Fibroblast of lung (primary cell): Measurements from ENCODE around the gene SYVN1. TPM values are rescaled to one million over a fixed set of nuclear protein-coding genes. Genes with fewer than 3 reads are reported as not detected.

ENCODE experiments used
- DNase-seq, 2 donors: peaks; one replicate each; pipeline versions ENCODE4 v3.0.0 to v3.0.0-alpha.2; 2010; ENCODE audit warnings: low read depth in 2 of 2
- H2AFZ ChIP-seq: 2 replicates; pipeline ENCODE4 v1.5.1; 2012; ENCODE audit warnings: low read length, control low read depth, inconsistent platforms
- H3K27ac ChIP-seq: 2 replicates; pipeline ENCODE4 v1.5.1; 2011; ENCODE audit warnings: low read length, control low read depth; ENCODE audit not compliant: insufficient read depth
- H3K27me3 ChIP-seq: 2 replicates; pipeline ENCODE4 v1.5.1; 2011; ENCODE audit warnings: mild to moderate bottlenecking, low read length; ENCODE audit not compliant: control insufficient read depth, insufficient read depth
- H3K36me3 ChIP-seq: 2 replicates; pipeline ENCODE4 v1.5.1; 2011; ENCODE audit warnings: low read length; ENCODE audit not compliant: control insufficient read depth, insufficient read depth
- H3K4me1 ChIP-seq: 2 replicates; pipeline ENCODE4 v1.5.1; 2011; ENCODE audit warnings: low read length; ENCODE audit not compliant: control insufficient read depth, insufficient read depth; ENCODE audit errors: extremely low read depth
- H3K4me2 ChIP-seq: 2 replicates; pipeline ENCODE4 v1.5.1; 2011; ENCODE audit warnings: low read length, control low read depth; ENCODE audit not compliant: insufficient read depth; ENCODE audit errors: extremely low read depth
- H3K4me3 ChIP-seq, 4 experiments: fragments of 200-600 bp in 1 of 4; sonication (generic) in 1 of 4; replicated peaks in 1 of 4; 2 replicates each; pipeline ENCODE4 v1.5.1; 2011 to 2016; ENCODE audit warnings: low read length in 4 of 4, low read depth in 3 of 4, mild to moderate bottlenecking in 3 of 4, control low read depth in 2 of 4, inconsistent platforms in 1 of 4, mixed read lengths in 1 of 4; ENCODE audit not compliant: insufficient read depth in 1 of 4; ENCODE audit errors: control extremely low read depth in 1 of 4
- H3K79me2 ChIP-seq: 2 replicates; pipeline ENCODE4 v1.5.1; 2012; ENCODE audit warnings: mild to moderate bottlenecking, low read length, inconsistent platforms; ENCODE audit not compliant: control insufficient read depth, insufficient read depth
- H3K9ac ChIP-seq: 2 replicates; pipeline ENCODE4 v1.5.1; 2011; ENCODE audit warnings: mild to moderate bottlenecking, low read length, control low read depth; ENCODE audit not compliant: insufficient read depth
- H3K9me3 ChIP-seq: 2 replicates; pipeline ENCODE4 v1.5.1; 2012; ENCODE audit warnings: low read depth, low read length; ENCODE audit not compliant: control insufficient read depth, insufficient read depth
- H4K20me1 ChIP-seq: 2 replicates; pipeline ENCODE4 v1.5.1; 2011; ENCODE audit warnings: low read length; ENCODE audit not compliant: control insufficient read depth, insufficient read depth; ENCODE audit errors: extremely low read depth
- EZH2 ChIP-seq: IDR thresholded peaks from 2 replicates; pipeline ENCODE4 v1.5.1; 2012; ENCODE audit warnings: low read length, control low read depth, mild to moderate bottlenecking; ENCODE audit errors: missing control alignments
- polyA plus RNA-seq, 2 donors: library from polyadenylated mRNA; depleted of rRNA in 1 of 2; stranded (reverse) in 1 of 2; unstranded in 1 of 2; fragments of >200 nt; gene quantifications; 2 replicates each; pipeline ENCODE4 v1.2.1, GENCODE V29; 2011 to 2012; ENCODE audit warnings: missing spikeins in 1 of 2
- total RNA-seq: library from RNA; depleted of rRNA; stranded (reverse); fragments of >200 nt; gene quantifications from 2 replicates; pipeline ENCODE4 v1.2.1, GENCODE V29; 2014
- TF ChIP-seq, protein P1 (sequence below), 2 donors: IDR thresholded peaks in 1 of 2; conservative IDR thresholded peaks in 1 of 2; 1 replicate in 1 of 2; 2 replicates in 1 of 2; pipeline ENCODE4 v1.5.1; 2011 to 2012; ENCODE audit warnings: low read length in 2 of 2, control low read depth in 1 of 2, inconsistent platforms in 1 of 2, low read depth in 1 of 2, mild to moderate bottlenecking in 1 of 2

Gene SYVN1
- total and polyA plus RNA-seq, 2 donors (not counting 1 experiment from before 2014, with no cell fraction given): 15.5 to 25.2 TPM

DNA sequence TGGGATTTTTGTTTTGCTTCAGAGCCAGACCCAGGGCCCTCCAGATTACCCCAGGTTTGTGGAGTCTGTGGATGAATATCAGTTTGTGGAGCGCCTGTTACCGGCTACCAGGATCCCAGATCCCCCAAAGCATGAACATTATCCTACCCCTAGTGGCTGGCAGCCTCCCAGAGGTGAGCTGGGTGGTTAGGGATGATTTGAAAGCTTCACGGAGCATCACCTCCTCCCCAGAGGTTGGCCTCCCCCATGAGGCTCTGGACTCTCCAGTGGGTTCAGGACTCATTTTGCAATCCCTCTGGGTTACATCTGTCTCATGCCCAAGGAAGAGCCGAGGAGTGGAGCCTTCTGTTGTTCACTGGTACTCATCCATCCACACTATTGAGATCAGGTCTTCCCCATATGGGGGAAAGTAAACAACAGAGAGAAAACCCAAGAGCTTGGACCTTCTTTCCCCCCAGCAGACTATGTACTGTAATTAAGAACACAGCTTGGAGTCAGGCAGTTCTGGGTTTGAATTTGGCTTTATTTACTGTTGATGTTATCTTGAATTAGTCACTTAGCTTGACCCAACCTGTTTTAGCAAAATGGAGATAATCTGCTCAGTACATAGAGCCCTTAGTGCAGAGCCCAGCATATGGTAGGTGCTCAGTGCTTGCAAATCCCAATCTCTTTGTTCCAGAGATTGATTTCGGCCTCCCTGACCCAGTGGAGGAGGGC is 9.7 kb downstream of the SYVN1 start:
- Histone ChIP-seq H4K20me1 (no peaks in the 10 kb centered on the region), H3K27me3 (no peaks in the 10 kb centered on the region), H3K4me3 (no peak overlapping the region), H3K36me3 (peaks cover 31% of the 10 kb centered on the region), H3K9me3 (no peaks in the 10 kb centered on the region), H3K79me2 (peaks cover 29% of the 10 kb centered on the region), H3K9ac (no peak overlapping the region), H3K4me2 (no peak overlapping the region), H3K4me1 (peaks cover 6% of the 10 kb centered on the region), H3K27ac (no peak overlapping the region), H2AFZ (no peak overlapping the region)
- no peak for DNase-seq
- no peak for TF ChIP-seq EZH2
- TF ChIP-seq, protein P1, sequence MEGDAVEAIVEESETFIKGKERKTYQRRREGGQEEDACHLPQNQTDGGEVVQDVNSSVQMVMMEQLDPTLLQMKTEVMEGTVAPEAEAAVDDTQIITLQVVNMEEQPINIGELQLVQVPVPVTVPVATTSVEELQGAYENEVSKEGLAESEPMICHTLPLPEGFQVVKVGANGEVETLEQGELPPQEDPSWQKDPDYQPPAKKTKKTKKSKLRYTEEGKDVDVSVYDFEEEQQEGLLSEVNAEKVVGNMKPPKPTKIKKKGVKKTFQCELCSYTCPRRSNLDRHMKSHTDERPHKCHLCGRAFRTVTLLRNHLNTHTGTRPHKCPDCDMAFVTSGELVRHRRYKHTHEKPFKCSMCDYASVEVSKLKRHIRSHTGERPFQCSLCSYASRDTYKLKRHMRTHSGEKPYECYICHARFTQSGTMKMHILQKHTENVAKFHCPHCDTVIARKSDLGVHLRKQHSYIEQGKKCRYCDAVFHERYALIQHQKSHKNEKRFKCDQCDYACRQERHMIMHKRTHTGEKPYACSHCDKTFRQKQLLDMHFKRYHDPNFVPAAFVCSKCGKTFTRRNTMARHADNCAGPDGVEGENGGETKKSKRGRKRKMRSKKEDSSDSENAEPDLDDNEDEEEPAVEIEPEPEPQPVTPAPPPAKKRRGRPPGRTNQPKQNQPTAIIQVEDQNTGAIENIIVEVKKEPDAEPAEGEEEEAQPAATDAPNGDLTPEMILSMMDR (conservative IDR thresholded peaks at IDR 0.05 in 1 of 2, IDR thresholded peaks at IDR 0.05 in 1 of 2; ENCODE audit: low read depth in 1 of 2, low read length in 2 of 2): no peak

DNA sequence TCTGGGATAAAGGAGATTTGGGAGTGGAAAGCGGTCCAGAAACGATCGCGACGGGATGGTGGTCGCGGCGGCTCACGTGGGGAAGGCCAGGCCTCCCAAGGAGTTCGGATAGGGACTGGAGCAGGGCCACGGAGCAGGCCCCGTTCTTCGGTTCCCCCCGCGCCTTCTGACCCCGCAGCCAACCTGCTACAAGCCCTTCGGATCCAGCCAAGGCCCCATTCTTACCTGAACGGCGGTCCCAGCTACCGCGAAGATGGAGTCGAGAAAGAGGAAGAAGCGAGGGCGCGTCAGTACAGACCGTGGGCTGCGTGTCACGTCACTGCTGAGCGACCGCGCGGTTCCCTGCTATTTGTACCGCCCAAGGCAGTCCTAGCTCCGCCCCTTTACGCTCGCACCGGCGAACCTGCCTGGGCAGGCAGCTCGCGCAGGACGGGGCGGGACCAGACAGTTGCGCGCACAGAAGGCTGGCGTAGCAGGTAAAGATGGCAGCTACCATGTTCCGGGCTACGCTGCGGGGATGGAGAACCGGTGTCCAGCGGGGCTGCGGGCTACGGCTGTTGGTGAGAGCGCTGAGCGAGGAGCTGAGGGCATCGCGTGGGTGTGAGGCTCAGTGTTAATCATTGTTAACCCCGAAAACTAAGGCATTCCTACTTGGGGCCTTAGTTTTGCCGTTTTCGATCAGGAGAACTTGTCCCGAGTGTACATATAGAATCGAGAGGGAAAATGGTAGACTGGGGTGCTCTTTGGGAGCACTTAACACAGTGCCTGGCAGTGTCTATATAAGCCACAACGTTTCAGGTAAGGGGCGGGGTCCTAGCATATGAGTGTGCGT is 12.2 kb downstream of the SYVN1 start, which contains the start of the genes FAU and MRPL49:
Gene FAU, minus strand, starts transcription at position 270 of the 832 bp plus-strand sequence. CDS start 321 bp downstream, outside the sequence.
Gene MRPL49, plus strand, starts transcription at position 457 of the 832 bp plus-strand sequence. Its CDS starts 26 bp downstream, at position 483.
- Histone ChIP-seq H3K9me3 (no peaks in the 10 kb centered on the region), H4K20me1 (no peaks in the 10 kb centered on the region), H3K36me3 (peaks cover 20% of the 10 kb centered on the region), H3K4me1 (peaks cover 6% of the 10 kb centered on the region), H3K4me3 (peak within 1 kb of the TSS; percentile 57 to 98 (median 85)), H3K9ac (peak within 1 kb of the TSS; percentile 95), H2AFZ (peak within 1 kb of the TSS; percentile 96), H3K27me3 (no peaks in the 10 kb centered on the region), H3K27ac (peak within 1 kb of the TSS; percentile 94), H3K4me2 (peak within 1 kb of the TSS; percentile 96), H3K79me2 (peaks cover 29% of the 10 kb centered on the region)
- no peak for TF ChIP-seq EZH2
- TF ChIP-seq, protein P1 (conservative IDR thresholded peaks at IDR 0.05 in 1 of 2, IDR thresholded peaks at IDR 0.05 in 1 of 2; ENCODE audit: low read depth in 1 of 2, low read length in 2 of 2): no peak
- DNase-seq: peak; percentile 95 to 96

DNA sequence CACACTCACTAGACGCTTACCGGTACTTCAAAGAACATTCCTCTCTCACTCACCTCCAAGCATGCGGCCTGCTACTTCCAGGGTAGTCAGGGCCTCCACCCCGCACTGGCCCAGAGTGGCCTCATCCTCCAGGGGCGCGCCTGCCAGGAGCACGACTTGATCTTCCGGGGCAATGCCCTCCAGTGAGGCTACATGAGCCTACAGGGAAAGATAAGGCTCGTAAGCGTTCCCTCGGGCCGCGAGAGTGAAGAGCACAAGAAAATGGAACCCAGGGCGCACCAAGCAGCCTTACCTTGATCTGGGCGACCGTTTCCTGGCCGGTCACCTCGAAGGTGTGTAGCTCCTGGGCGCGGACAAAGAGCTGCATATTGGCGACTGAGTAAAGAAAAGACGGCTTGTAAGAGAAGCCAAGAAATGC is 12.9 kb downstream of the SYVN1 start:
- Histone ChIP-seq H2AFZ (no peak overlapping the region), H3K79me2 (peaks cover 33% of the 10 kb centered on the region)

More for the DNA sequence above, 12.9 kb downstream of the SYVN1 start:
- no peaks in the 10 kb centered on the region for H4K20me1 ChIP-seq
- no peak for TF ChIP-seq EZH2
- TF ChIP-seq, protein P1 (conservative IDR thresholded peaks at IDR 0.05 in 1 of 2, IDR thresholded peaks at IDR 0.05 in 1 of 2; ENCODE audit: low read depth in 1 of 2, low read length in 2 of 2): no peak
- H3K9me3 ChIP-seq: no peaks in the 10 kb centered on the region
- DNase-seq: no peak
- peak overlapping the region; percentile 57 to 98 (median 85) for H3K4me3 ChIP-seq
- no peaks in the 10 kb centered on the region for H3K27me3 ChIP-seq
- H3K4me2 ChIP-seq: peak overlapping the region; percentile 96
- peaks cover 16% of the 10 kb centered on the region for H3K36me3 ChIP-seq
- H3K4me1 ChIP-seq: peaks cover 6% of the 10 kb centered on the region
- H3K27ac ChIP-seq: peak overlapping the region; percentile 94
- peak overlapping the region; percentile 95 for H3K9ac ChIP-seq
